IMR-90 (cell line): ENCODE data around the gene ATP2B2. TPM values are rescaled to one million over a fixed set of nuclear protein-coding genes. Genes with fewer than 3 reads are reported as not detected.

Experiments
- ATAC-seq: fragments of 200-7000 bp; cut with Tn5 transposase; 2 replicates; pipeline ENCODE4 v1.9.1; 2020; ENCODE audit warnings: low read depth, mild to moderate bottlenecking, moderate library complexity
- BruUV-seq: library from RNA; stranded (reverse); fragments of 400-500 nt; replicated peaks from 2 replicates; lab custom pipeline; 2021; lab: Mats Ljungman, UMichigan
- CTCF ChIA-PET: fragments of 300-600 bp; formaldehyde crosslinking; extraction: SDS; loops from one replicate; lab custom pipeline; 2021; ENCODE audit warnings: antibody characterized with exemption; lab: Yijun Ruan, JAX
- POLR2A ChIA-PET: fragments of 300-600 bp; sonication (Branson Sonifier 250); formaldehyde crosslinking; loops from one replicate; lab custom pipeline; 2022; ENCODE audit warnings: antibody characterized with exemption; ENCODE audit not compliant: unreplicated experiment; lab: Charles Lee
- DNase-seq: peaks from one replicate; pipeline ENCODE4 v3.0.0; 2013
- H2AFZ ChIP-seq: replicated peaks from 2 replicates; pipeline ENCODE3; 2013; ENCODE audit warnings: low read length, mild to moderate bottlenecking; ENCODE audit not compliant: poor library complexity
- H2AK5ac ChIP-seq: 2 replicates; pipeline ENCODE4 v1.6.1; 2013; ENCODE audit warnings: low read depth, low read length, inconsistent platforms
- H2AK9ac ChIP-seq: replicated peaks from 2 replicates; pipeline ENCODE3; 2013; ENCODE audit warnings: mild to moderate bottlenecking, low read depth, low read length, moderate library complexity; ENCODE audit not compliant: poor library complexity
- H2BK120ac ChIP-seq: 2 replicates; pipeline ENCODE4 v1.6.1; 2013; ENCODE audit warnings: low read depth, low read length, inconsistent platforms
- H2BK15ac ChIP-seq: 3 replicates; pipeline ENCODE4 v1.6.1; 2013; ENCODE audit warnings: low read depth, low read length, inconsistent platforms
- H2BK20ac ChIP-seq: 2 replicates; pipeline ENCODE4 v1.6.1; 2013; ENCODE audit warnings: low read depth, mild to moderate bottlenecking, inconsistent platforms, low read length, moderate library complexity
- H2BK5ac ChIP-seq: 2 replicates; pipeline ENCODE4 v1.6.1; 2013; ENCODE audit warnings: mild to moderate bottlenecking, low read depth, low read length, inconsistent platforms; ENCODE audit not compliant: poor library complexity, severe bottlenecking
- H3K14ac ChIP-seq: replicated peaks from 2 replicates; pipeline ENCODE4 v1.6.1; 2013; ENCODE audit warnings: low read depth, low read length, inconsistent platforms
- H3K18ac ChIP-seq: 2 replicates; pipeline ENCODE4 v1.6.1; 2013; ENCODE audit warnings: low read depth, low read length, control low read depth
- H3K23ac ChIP-seq: 2 replicates; pipeline ENCODE4 v1.6.1; 2013; ENCODE audit warnings: low read depth, low read length, inconsistent platforms
- H3K27ac ChIP-seq: 2 replicates; pipeline ENCODE4 v1.5.1; 2013; ENCODE audit warnings: mild to moderate bottlenecking, control low read depth, low read length; ENCODE audit not compliant: insufficient read depth
- H3K27me3 ChIP-seq: 2 replicates; pipeline ENCODE4 v1.6.1; 2013; ENCODE audit warnings: low read length; ENCODE audit not compliant: control insufficient read depth, insufficient read depth
- H3K36me3 ChIP-seq: 2 replicates; pipeline ENCODE4 v1.6.1; 2013; ENCODE audit warnings: low read length, mixed read lengths; ENCODE audit not compliant: control insufficient read depth, insufficient read depth
- H3K4ac ChIP-seq: 2 replicates; pipeline ENCODE4 v1.6.1; 2013; ENCODE audit warnings: low read depth, low read length, inconsistent platforms
- H3K4me1 ChIP-seq: 2 replicates; pipeline ENCODE4 v1.6.1; 2013; ENCODE audit warnings: low read length, mixed read lengths; ENCODE audit not compliant: control insufficient read depth, insufficient read depth
- H3K4me2 ChIP-seq: 2 replicates; pipeline ENCODE4 v1.6.1; 2013; ENCODE audit warnings: low read depth, mild to moderate bottlenecking, control low read depth, low read length, moderate library complexity
- H3K4me3 ChIP-seq: 2 replicates; pipeline ENCODE4 v1.5.1; 2013; ENCODE audit warnings: low read depth, mild to moderate bottlenecking, control low read depth, low read length, moderate library complexity; ENCODE audit not compliant: insufficient read depth
- H3K56ac ChIP-seq: 2 replicates; pipeline ENCODE4 v1.6.1; 2013; ENCODE audit warnings: low read length, inconsistent platforms; ENCODE audit not compliant: insufficient read depth; ENCODE audit errors: extremely low read depth
- H3K79me1 ChIP-seq, 2 experiments: 2 replicates each; pipeline ENCODE4 v1.6.1; 2013; ENCODE audit warnings: low read length in 2 of 2, inconsistent platforms in 1 of 2, low read depth in 1 of 2
- H3K9ac ChIP-seq: 2 replicates; pipeline ENCODE4 v1.6.1; 2013; ENCODE audit warnings: low read depth, low read length, control low read depth
- H3K9me1 ChIP-seq: 2 replicates; pipeline ENCODE4 v1.6.1; 2013; ENCODE audit warnings: low read length, inconsistent platforms; ENCODE audit not compliant: insufficient read depth
- H3K9me3 ChIP-seq: 2 replicates; pipeline ENCODE4 v1.6.1; 2013; ENCODE audit warnings: low read length; ENCODE audit not compliant: control insufficient read depth, insufficient read depth
- H4K20me1 ChIP-seq: 2 replicates; pipeline ENCODE4 v1.6.1; 2013; ENCODE audit warnings: low read length, inconsistent platforms; ENCODE audit not compliant: insufficient read depth
- H4K5ac ChIP-seq: 2 replicates; pipeline ENCODE4 v1.6.1; 2013; ENCODE audit warnings: mild to moderate bottlenecking, low read depth, low read length, control low read depth
- H4K8ac ChIP-seq, 2 experiments: 2 replicates each; pipeline ENCODE4 v1.6.1; 2013; ENCODE audit warnings: low read depth in 2 of 2, low read length in 2 of 2, control low read depth in 1 of 2, inconsistent platforms in 1 of 2
- H4K91ac ChIP-seq: 2 replicates; pipeline ENCODE4 v1.6.1; 2013; ENCODE audit warnings: low read depth, low read length, inconsistent platforms; ENCODE audit not compliant: insufficient read depth
- BHLHE40 ChIP-seq: fragments of 150-350 bp; IDR thresholded peaks from 2 replicates; pipeline ENCODE4 v1.6.1; 2016; ENCODE audit warnings: mild to moderate bottlenecking, low read depth, low read length
- CEBPB ChIP-seq: IDR thresholded peaks from 2 replicates; pipeline ENCODE4 v1.6.1; 2012; ENCODE audit warnings: low read depth, low read length, improper control_type of control experiment
- CHD1 ChIP-seq: IDR thresholded peaks from 2 replicates; pipeline ENCODE4 v1.6.1; 2012; ENCODE audit warnings: low read depth, low read length, improper control_type of control experiment
- FOS ChIP-seq: fragments of 150-350 bp; IDR thresholded peaks from 2 replicates; pipeline ENCODE4 v1.6.1; 2016; ENCODE audit warnings: low read depth, low read length
- MAFK ChIP-seq: IDR thresholded peaks from 2 replicates; pipeline ENCODE4 v1.6.1; 2012; ENCODE audit warnings: low read depth, low read length, improper control_type of control experiment
- MAZ ChIP-seq: IDR thresholded peaks from 2 replicates; pipeline ENCODE4 v1.6.1; 2012; ENCODE audit warnings: low read depth, mild to moderate bottlenecking, low read length, improper control_type of control experiment, moderate library complexity, borderline replicate concordance
- MXI1 ChIP-seq: IDR thresholded peaks from 2 replicates; pipeline ENCODE4 v1.6.1; 2012; ENCODE audit warnings: low read depth, mild to moderate bottlenecking, low read length, moderate library complexity, borderline replicate concordance
- NFE2L2 ChIP-seq: fragments of 150-350 bp; IDR thresholded peaks from 2 replicates; pipeline ENCODE4 v1.6.1; 2016; ENCODE audit warnings: low read depth, mild to moderate bottlenecking, low read length
- POLR2A ChIP-seq: IDR thresholded peaks from 2 replicates; pipeline ENCODE4 v1.6.1; 2012; ENCODE audit warnings: mild to moderate bottlenecking, low read depth, low read length
- RAD21 ChIP-seq: IDR thresholded peaks from 2 replicates; pipeline ENCODE4 v1.6.1; 2012; ENCODE audit warnings: low read length, improper control_type of control experiment
- RCOR1 ChIP-seq: IDR thresholded peaks from 2 replicates; pipeline ENCODE4 v1.6.1; 2012; ENCODE audit warnings: mild to moderate bottlenecking, low read length, improper control_type of control experiment; ENCODE audit not compliant: insufficient replicate concordance
- RFX5 ChIP-seq: IDR thresholded peaks from 2 replicates; pipeline ENCODE4 v1.8.0; 2012; ENCODE audit warnings: low read depth, mild to moderate bottlenecking, low read length, moderate library complexity
- SMC3 ChIP-seq: fragments of 150-350 bp; IDR thresholded peaks from 2 replicates; pipeline ENCODE4 v1.6.1; 2016; ENCODE audit warnings: low read depth, mild to moderate bottlenecking, antibody characterized with exemption, low read length, moderate library complexity
- USF2 ChIP-seq: fragments of 150-350 bp; IDR thresholded peaks from 2 replicates; pipeline ENCODE4 v1.6.1; 2017; ENCODE audit warnings: mild to moderate bottlenecking, antibody characterized with exemption, low read length, low read depth
- WGBS, 2 experiments: methylation state at CpG; one replicate each; pipeline versions ENCODE4 v1.1.5 to v1.1.7; 2013; ENCODE audit warnings: missing lambda C conversion rate in 2 of 2; ENCODE audit not compliant: insufficient read length in 1 of 2; ENCODE audit errors: extremely low coverage in 2 of 2; 5-methylcytosine and 5-hydroxymethylcytosine counted together
- dilution Hi-C: fragments of 300-500 bp; cut with HindIII; formaldehyde crosslinking; loops from one replicate; pipeline ENCODE4 v1.14.3; 2018; ENCODE audit warnings: low sequenced_read_pairs; ENCODE audit not compliant: unreplicated experiment
- in situ Hi-C: fragments of 300-500 bp; cut with MboI; formaldehyde crosslinking; loops from 3 replicates; pipeline ENCODE4 v1.14.3; 2019; ENCODE audit warnings: low sequenced_read_pairs, inconsistent platforms, mixed read lengths
- intact Hi-C: fragments of 100-400 bp; cut with micrococcal nuclease; formaldehyde crosslinking; loops from 2 replicates; pipeline ENCODE4 v1.10.0; 2022
- polyA plus RNA-seq, 3 experiments: library from polyadenylated mRNA; depleted of rRNA; stranded (reverse); fragments of >200 nt; gene quantifications; 2 replicates each; pipeline ENCODE4 v1.2.3, GENCODE V29; 2012; ENCODE audit warnings: low replicate concordance in 1 of 3
- total RNA-seq: library from RNA; depleted of rRNA; stranded (reverse); fragments of >200 nt; gene quantifications from 2 replicates; pipeline ENCODE4 v1.2.3, GENCODE V29; 2012
- TF ChIP-seq, protein P1 (sequence below): conservative IDR thresholded peaks from 2 replicates; pipeline ENCODE4 v1.5.1; 2012; ENCODE audit warnings: mild to moderate bottlenecking, low read depth, low read length, improper control_type of control experiment
- TF ChIP-seq, protein P2 (sequence below): fragments of 150-350 bp; IDR thresholded peaks from 2 replicates; pipeline ENCODE4 v1.6.1; 2016; ENCODE audit warnings: low read depth, mild to moderate bottlenecking, low read length, moderate library complexity, borderline replicate concordance

ATP2B2 gene
- total and polyA plus RNA-seq, 2 of the 4 experiments (the other 2 are of a cell fraction), result under 0.01 to 0.02 TPM

DNA sequence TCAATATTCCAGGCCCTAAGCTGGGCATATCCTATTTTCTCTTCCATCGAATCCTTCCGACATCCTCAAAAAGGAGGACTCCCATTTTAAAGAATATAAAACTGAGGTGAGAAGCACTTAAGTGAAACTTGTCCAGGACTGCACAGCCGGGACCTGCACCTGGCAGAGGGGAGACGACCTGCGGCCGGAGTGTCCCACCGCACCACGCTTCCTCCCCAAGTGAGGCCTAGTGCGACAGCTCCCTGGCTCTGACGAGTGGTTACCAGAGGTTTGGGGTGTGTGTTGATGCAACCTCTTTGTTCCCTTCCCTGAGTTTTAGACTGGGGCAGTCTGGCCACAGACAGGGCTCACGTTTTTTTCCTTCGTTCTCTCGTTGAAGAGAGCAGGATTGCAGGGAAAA is 24.9 kb upstream of the ATP2B2 start:
- no peak overlapping the region for H2BK5ac ChIP-seq
- H2BK15ac ChIP-seq, result no peak overlapping the region
- H3K4me3 ChIP-seq, result no peak overlapping the region
- no peaks in the 10 kb centered on the region for H4K20me1 ChIP-seq
- H3K79me1 ChIP-seq, result no peaks in the 10 kb centered on the region
- intact Hi-C loops (no loop called here), in situ Hi-C loops (no loop called here), dilution Hi-C loops (no loop called here)
- no peak overlapping the region for H3K18ac ChIP-seq
- TF ChIP-seq, protein P1, sequence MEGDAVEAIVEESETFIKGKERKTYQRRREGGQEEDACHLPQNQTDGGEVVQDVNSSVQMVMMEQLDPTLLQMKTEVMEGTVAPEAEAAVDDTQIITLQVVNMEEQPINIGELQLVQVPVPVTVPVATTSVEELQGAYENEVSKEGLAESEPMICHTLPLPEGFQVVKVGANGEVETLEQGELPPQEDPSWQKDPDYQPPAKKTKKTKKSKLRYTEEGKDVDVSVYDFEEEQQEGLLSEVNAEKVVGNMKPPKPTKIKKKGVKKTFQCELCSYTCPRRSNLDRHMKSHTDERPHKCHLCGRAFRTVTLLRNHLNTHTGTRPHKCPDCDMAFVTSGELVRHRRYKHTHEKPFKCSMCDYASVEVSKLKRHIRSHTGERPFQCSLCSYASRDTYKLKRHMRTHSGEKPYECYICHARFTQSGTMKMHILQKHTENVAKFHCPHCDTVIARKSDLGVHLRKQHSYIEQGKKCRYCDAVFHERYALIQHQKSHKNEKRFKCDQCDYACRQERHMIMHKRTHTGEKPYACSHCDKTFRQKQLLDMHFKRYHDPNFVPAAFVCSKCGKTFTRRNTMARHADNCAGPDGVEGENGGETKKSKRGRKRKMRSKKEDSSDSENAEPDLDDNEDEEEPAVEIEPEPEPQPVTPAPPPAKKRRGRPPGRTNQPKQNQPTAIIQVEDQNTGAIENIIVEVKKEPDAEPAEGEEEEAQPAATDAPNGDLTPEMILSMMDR, result no peak
- TF ChIP-seq SMC3 (no peak), MAZ (no peak), RAD21 (no peak), FOS (no peak), RFX5 (no peak), RCOR1 (no peak), CHD1 (no peak), USF2 (no peak), NFE2L2 (no peak), MXI1 (no peak), CEBPB (no peak), MAFK (no peak), POLR2A (no peak), BHLHE40 (no peak)
- TF ChIP-seq, protein P2, sequence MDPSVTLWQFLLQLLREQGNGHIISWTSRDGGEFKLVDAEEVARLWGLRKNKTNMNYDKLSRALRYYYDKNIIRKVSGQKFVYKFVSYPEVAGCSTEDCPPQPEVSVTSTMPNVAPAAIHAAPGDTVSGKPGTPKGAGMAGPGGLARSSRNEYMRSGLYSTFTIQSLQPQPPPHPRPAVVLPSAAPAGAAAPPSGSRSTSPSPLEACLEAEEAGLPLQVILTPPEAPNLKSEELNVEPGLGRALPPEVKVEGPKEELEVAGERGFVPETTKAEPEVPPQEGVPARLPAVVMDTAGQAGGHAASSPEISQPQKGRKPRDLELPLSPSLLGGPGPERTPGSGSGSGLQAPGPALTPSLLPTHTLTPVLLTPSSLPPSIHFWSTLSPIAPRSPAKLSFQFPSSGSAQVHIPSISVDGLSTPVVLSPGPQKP, result no peak
- H3K27me3 ChIP-seq, result peaks cover 16% of the 10 kb centered on the region
- H3K23ac ChIP-seq, result no peak overlapping the region
- 64% methylated on average over 4 of the region's 13 CpGs; no CpG with 5 or more reads in 1 of the 2 experiments for WGBS, 2 experiments
- no peak overlapping the region for H3K4ac ChIP-seq
- H3K9ac ChIP-seq, result no peak overlapping the region
- H2BK20ac ChIP-seq, result no peak overlapping the region
- H3K27ac ChIP-seq, result no peak overlapping the region
- H3K56ac ChIP-seq, result no peak overlapping the region
- no peaks in the 10 kb centered on the region for H3K9me1 ChIP-seq
- H2AK5ac ChIP-seq, result no peak overlapping the region
- H3K36me3 ChIP-seq, result no peaks in the 10 kb centered on the region
- no peak overlapping the region for H2BK120ac ChIP-seq
- no peak overlapping the region for H4K91ac ChIP-seq
- DNase-seq (no peak), ATAC-seq (no peak)
- H3K14ac ChIP-seq, result no peak overlapping the region
- no peak overlapping the region for H3K4me2 ChIP-seq
- H4K5ac ChIP-seq, result no peak overlapping the region
- H3K9me3 ChIP-seq, result no peaks in the 10 kb centered on the region
- H3K4me1 ChIP-seq, result no peaks in the 10 kb centered on the region
- POLR2A ChIA-PET, result no interaction called here
- BruUV-seq, result no TSS peak
- H4K8ac ChIP-seq, result no peak overlapping the region
- H2AFZ ChIP-seq, result no peak overlapping the region
- no peak overlapping the region for H2AK9ac ChIP-seq
- CTCF ChIA-PET, result no interaction called here
